Measurements from ENCODE around the gene KIRREL1. TPM values are rescaled to one million over a fixed set of nuclear protein-coding genes. Genes with fewer than 3 reads are reported as not detected.

The KIRREL1 gene
- total RNA-seq, 4 donors from 2014 or later = 45.2 to 61.6 (median 49.2) TPM

- no peak for TF ChIP-seq CTCF (IDR thresholded peaks at IDR 0.05; ENCODE audit: low read depth)
Observed at GRCh38 chr1:158107916-158108315, 114.5 kb downstream of the KIRREL1 start.

DNA sequence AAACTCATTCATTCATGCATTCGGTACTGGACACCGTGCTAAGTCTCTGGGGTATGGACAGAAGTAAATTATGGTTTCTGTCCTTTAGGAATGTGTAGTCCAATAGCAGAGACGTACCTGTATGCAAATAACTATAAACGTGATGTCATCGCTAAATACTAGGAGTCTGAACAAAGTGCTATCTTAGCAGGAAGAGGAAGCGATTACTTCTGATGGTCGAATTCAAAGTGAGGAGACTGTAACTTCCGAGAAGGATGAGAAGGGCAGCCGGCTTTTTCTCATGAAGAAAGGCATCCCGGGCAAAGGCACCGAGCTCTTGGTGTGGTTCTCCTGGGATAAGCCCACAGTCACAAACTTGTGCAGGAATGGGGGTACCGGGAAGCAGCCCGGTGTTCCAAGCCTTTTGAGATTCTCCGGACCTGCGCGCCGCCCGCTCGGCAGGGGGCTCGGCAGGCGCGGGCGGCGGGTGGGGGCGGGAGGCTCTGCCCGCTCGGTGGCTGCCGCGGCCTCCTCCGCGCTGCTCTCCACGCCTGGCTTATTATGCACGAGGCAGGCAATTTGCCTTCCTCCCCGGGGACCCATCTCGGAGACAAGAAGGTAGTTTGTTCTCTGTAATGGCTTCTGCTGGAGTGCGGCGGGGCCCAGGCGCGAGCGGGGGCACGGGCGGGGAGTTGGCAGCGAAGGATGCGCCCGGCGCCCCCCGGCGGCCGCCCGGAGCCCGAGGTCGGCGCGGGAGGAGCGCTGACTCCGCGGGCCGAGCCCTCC is 119.7 kb downstream of the KIRREL1 start:
- TF ChIP-seq CTCF (IDR thresholded peaks at IDR 0.05; ENCODE audit: low read depth) = no peak

GRCh38 chr1:158113759-158114127 is 120.3 kb downstream of the KIRREL1 start:
- no peak for TF ChIP-seq CTCF (IDR thresholded peaks at IDR 0.05; ENCODE audit: low read depth)

GRCh38 chr1:158115126-158115525 is 121.7 kb downstream of the KIRREL1 start:
- TF ChIP-seq CTCF (IDR thresholded peaks at IDR 0.05; ENCODE audit: low read depth) = no peak

GRCh38 chr1:158116311-158117167 is 123.1 kb downstream of the KIRREL1 start:
- TF ChIP-seq CTCF (IDR thresholded peaks at IDR 0.05; ENCODE audit: low read depth) = no peak

DNA sequence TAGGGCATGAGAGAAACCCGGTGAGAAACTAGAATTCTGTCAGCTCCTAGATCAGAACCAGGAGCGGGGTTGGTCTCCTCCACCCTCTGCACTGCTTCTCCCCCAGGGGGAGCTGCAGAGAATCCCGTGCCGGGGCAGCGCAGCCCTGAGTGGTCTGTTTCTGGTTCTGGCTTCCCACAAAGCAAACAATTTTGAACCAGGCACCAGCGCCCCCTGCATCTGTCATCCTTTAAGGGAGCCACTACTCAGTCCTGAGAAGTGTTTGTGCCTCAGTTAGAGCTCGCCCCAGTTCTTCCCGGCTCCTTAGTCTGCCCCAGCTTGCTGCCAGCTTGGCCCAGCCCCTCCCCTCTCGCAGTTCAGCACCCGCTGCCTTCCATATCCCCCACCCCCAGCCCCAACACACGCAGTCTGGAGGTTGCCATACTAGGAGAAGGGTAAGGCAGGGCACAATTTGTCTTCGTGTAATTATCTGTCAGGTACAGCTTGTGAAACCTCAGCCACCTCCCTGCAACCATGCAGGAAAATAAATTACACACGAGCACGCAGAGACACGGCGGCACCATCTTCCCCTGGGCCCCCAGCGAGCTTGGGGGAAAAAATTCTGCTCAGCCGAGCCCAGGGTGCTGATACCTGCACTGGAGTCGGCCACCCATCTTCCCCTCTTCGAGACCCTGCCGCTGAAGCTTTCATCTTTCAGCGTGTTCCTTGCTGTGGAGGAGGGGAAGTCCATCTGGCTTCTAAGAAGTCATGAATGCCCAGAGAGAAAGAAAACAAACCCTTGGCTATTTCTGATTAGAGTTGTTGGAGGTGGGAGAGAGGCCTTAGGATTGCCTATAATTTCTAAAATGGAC is 124.6 kb downstream of the KIRREL1 start:
- TF ChIP-seq CTCF (IDR thresholded peaks at IDR 0.05; ENCODE audit: low read depth) = no peak

Measured in subcutaneous adipose tissue (tissue), 4 donors.